HEK293T (cell line): ENCODE measurements around the gene NREP.

Experiments
- FOXA1 ChIP-seq: fragments of 450-650 bp; IDR thresholded peaks from 2 replicates; pipeline ENCODE4 v1.6.1; 2016; ENCODE audit warnings: mild to moderate bottlenecking
- FOXM1 ChIP-seq: fragments of 450-650 bp; IDR thresholded peaks from 2 replicates; pipeline ENCODE4 v1.6.1; 2017; ENCODE audit warnings: mild to moderate bottlenecking, borderline replicate concordance
- L3MBTL2 ChIP-seq: fragments of 450-650 bp; conservative IDR thresholded peaks from 2 replicates; pipeline ENCODE4 v1.6.1; 2016; ENCODE audit warnings: mild to moderate bottlenecking
- NFRKB ChIP-seq: fragments of 450-650 bp; IDR thresholded peaks from 2 replicates; pipeline ENCODE4 v1.6.1; 2016; ENCODE audit warnings: mild to moderate bottlenecking, moderate library complexity

DNA sequence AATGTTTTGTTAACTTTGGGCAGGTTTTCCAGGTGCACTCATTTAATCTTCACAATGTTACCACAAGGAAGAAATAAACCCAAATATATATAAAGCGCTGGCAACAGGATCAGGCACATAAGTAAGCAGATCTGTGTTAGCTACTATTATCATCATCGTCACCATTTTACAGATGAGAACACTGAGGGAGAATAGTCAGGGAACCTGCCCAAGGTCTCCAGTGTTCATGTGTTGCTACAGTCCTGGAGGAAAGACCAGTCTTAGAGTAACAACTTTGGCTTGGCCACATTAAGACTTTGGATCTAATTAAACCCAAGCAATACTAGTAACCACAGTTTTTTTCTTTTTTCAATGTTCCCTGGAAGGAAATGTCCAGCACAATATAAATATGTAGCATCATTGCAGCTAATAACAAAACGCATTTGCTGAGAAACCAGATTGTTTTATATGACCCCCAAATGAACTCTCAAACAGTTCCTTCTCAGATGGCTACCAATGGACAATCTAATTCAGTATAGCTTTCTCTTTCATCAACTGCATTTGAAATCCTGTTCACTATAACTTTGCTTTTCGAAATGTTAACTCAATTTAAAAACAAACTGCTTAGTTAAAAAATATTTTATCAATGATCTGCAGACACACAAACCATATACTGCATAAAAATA is 11.8 kb downstream of the NREP start:
- TF ChIP-seq FOXA1 (no peak), NFRKB (no peak), FOXM1 (no peak), L3MBTL2 (no peak)
